PC-3 (cell line): ENCODE measurements around the gene UBR3. TPM values are rescaled to one million over a fixed set of nuclear protein-coding genes. Genes with fewer than 3 reads are reported as not detected.

Source experiments
- ATAC-seq: fragments of 200-7000 bp; cut with Tn5 transposase; 2 replicates; pipeline ENCODE4 v1.9.1; 2020; ENCODE audit warnings: mild to moderate bottlenecking, moderate library complexity
- BruUV-seq: library from RNA; stranded (reverse); fragments of 400-500 nt; replicated peaks from 2 replicates; lab custom pipeline; 2021; lab: Mats Ljungman, UMichigan
- CTCF ChIA-PET: fragments of 300-600 bp; sonication (Branson Sonifier 250); formaldehyde crosslinking; loops from one replicate; lab custom pipeline; 2022; ENCODE audit warnings: antibody characterized with exemption; lab: Charles Lee
- POLR2A ChIA-PET: fragments of 300-600 bp; sonication (Branson Sonifier 250); formaldehyde crosslinking; loops from one replicate; lab custom pipeline; 2022; ENCODE audit warnings: antibody characterized with exemption; ENCODE audit not compliant: unreplicated experiment; lab: Charles Lee
- DNase-seq: peaks from one replicate; pipeline ENCODE4 v3.0.0-alpha.2; 2015
- H2AFZ ChIP-seq: fragments of 300-600 bp; sonication (generic); 2 replicates; pipeline ENCODE4 v1.6.0; 2016; ENCODE audit warnings: antibody characterized with exemption, low read length
- H3F3A ChIP-seq: fragments of 300-600 bp; sonication (generic); one replicate; pipeline ENCODE4 v1.6.0; 2017; ENCODE audit warnings: antibody characterized with exemption, low read length, control low read depth, mild to moderate bottlenecking; ENCODE audit not compliant: unreplicated experiment
- H3K27ac ChIP-seq: fragments of 300-600 bp; sonication (generic); 2 replicates; pipeline ENCODE4 v1.5.1; 2016; ENCODE audit warnings: mild to moderate bottlenecking, low read length
- H3K27me3 ChIP-seq: fragments of 300-600 bp; sonication (generic); 2 replicates; pipeline ENCODE4 v1.6.1; 2016; ENCODE audit warnings: low read length, mixed read lengths
- H3K36me3 ChIP-seq: fragments of 300-600 bp; sonication (generic); 2 replicates; pipeline ENCODE4 v1.6.1; 2016; ENCODE audit warnings: low read depth, mixed run types, low read length, mixed read lengths
- H3K4me1 ChIP-seq: fragments of 300-600 bp; sonication (generic); 2 replicates; pipeline ENCODE4 v1.5.1; 2016; ENCODE audit warnings: low read length; ENCODE audit not compliant: insufficient read depth
- H3K4me2 ChIP-seq: fragments of 300-600 bp; sonication (generic); 2 replicates; pipeline ENCODE4 v1.6.0; 2016; ENCODE audit warnings: low read length
- H3K4me3 ChIP-seq: fragments of 300-600 bp; sonication (generic); 2 replicates; pipeline ENCODE4 v1.5.1; 2016; ENCODE audit warnings: mild to moderate bottlenecking, low read length, mixed read lengths
- H3K79me2 ChIP-seq: fragments of 300-600 bp; sonication (generic); 2 replicates; pipeline ENCODE4 v1.6.1; 2017; ENCODE audit warnings: low read length, mixed read lengths
- H3K9ac ChIP-seq: fragments of 300-600 bp; sonication (generic); 2 replicates; pipeline ENCODE4 v1.6.0; 2016; ENCODE audit warnings: mild to moderate bottlenecking, low read length
- H3K9me2 ChIP-seq: fragments of 300-600 bp; sonication (generic); replicated peaks from 2 replicates; pipeline ENCODE4 v1.6.1; 2016; ENCODE audit warnings: mixed run types, low read length, mixed read lengths
- H3K9me3 ChIP-seq: fragments of 300-600 bp; sonication (generic); 2 replicates; pipeline ENCODE4 v1.6.1; 2016; ENCODE audit warnings: low read length, mixed read lengths
- H4K20me1 ChIP-seq: fragments of 300-600 bp; sonication (generic); 2 replicates; pipeline ENCODE4 v1.6.1; 2016; ENCODE audit warnings: low read length, mixed read lengths
- EZH2 ChIP-seq: fragments of 300-600 bp; sonication (generic); IDR thresholded peaks from one replicate; pipeline ENCODE4 v1.6.1; 2017; ENCODE audit warnings: antibody characterized with exemption, mild to moderate bottlenecking, low read length; ENCODE audit not compliant: unreplicated experiment
- EZH2phosphoT487 ChIP-seq: fragments of 300-600 bp; sonication (generic); IDR thresholded peaks from 2 replicates; pipeline ENCODE4 v1.6.1; 2018; ENCODE audit warnings: mild to moderate bottlenecking, antibody characterized with exemption, low read length, borderline replicate concordance
- intact Hi-C: fragments of 100-400 bp; cut with micrococcal nuclease; formaldehyde crosslinking; loops from 2 replicates; pipeline ENCODE4 v1.9.0; 2023
- total RNA-seq: library from RNA; depleted of rRNA; stranded (reverse); fragments of >200 nt; gene quantifications from 2 replicates; pipeline ENCODE4 v1.2.3, GENCODE V29; 2014
- TF ChIP-seq, protein P1 (sequence below): fragments of 300-600 bp; sonication (generic); conservative IDR thresholded peaks from 2 replicates; pipeline ENCODE4 v1.5.1; 2017; ENCODE audit warnings: antibody characterized with exemption, low read depth, mild to moderate bottlenecking, low read length

UBR3 gene
- total RNA-seq, 1 experiment from 2014 or later = 30.9 TPM

DNA sequence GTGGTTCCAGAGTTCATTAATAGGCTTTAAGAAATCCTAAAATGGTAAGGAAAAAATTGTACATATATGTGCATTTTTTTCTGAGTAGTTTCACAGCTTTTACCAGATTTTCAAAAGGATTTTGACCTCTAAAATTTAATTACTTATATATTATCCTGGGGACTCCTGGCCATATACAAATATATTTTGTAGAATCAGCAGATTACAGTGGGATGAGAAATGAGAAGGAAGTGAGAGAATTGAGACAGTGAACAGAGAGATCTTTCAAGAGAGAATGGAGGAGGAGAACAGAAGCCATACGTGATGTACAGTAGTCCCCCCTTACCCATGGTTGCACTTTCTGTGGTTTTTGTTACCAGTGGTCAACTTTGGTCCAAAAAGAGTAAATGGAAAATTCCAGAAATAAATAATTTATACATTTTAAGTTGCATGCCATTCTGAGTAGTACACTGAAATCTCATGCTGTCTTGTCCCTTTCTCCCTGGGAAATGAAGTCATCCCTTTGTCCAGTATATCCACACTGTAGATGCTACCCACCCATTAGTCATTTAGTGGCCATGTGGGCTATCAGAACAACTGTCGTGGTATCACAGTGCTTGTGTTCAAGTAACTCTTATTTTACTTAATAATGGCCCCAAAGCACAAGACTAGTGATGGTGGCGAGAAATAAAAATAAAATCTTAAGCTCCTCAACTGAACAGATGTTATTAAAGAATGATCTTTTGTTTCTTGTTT is 220.2 kb downstream of the UBR3 start:
- H3K36me3 ChIP-seq = no peaks in the 10 kb centered on the region

DNA sequence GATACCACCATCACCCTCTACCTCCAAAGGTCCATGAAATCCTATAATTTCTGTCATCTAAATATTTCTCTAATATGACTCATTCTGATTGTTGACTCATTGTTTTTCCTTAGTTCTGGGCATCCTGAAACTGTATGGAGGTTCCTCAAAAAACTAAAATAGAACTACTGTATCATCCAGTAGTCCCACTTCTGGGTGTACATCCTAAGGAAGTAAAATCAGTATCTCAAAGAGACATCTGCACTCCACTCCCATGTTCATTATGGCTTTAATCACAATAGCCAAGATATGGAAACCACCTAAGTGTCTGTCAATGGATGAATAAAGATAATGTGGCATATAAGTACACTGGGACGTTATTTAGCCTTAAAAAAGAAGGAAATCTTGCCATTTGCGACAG is 224.9 kb downstream of the UBR3 start:
- no peaks in the 10 kb centered on the region for H3F3A ChIP-seq
- CTCF ChIA-PET = interaction anchor here (0.5 kb wide), 1 partner anchor 110 kb away, joined by 7 read pairs; no protein-coding TSS in a partner anchor
- H3K27ac ChIP-seq = no peak overlapping the region
- no peak overlapping the region for H2AFZ ChIP-seq
- intact Hi-C loops = no loop called here
- H3K9me2 ChIP-seq = no peaks in the 10 kb centered on the region
- no peaks in the 10 kb centered on the region for H4K20me1 ChIP-seq
- peak; percentile 53 for DNase-seq
- no TSS peak for BruUV-seq
- H3K9me3 ChIP-seq = no peaks in the 10 kb centered on the region
- POLR2A ChIA-PET = no interaction called here
- H3K36me3 ChIP-seq = no peaks in the 10 kb centered on the region
- no peak overlapping the region for H3K9ac ChIP-seq
- no peak overlapping the region for H3K4me2 ChIP-seq
- no peaks in the 10 kb centered on the region for H3K79me2 ChIP-seq
- H3K27me3 ChIP-seq = no peaks in the 10 kb centered on the region
- peak; percentile 93 for ATAC-seq
- H3K4me1 ChIP-seq = peaks cover 9% of the 10 kb centered on the region; the same call in 1 of the 2 replicates
- TF ChIP-seq EZH2phosphoT487 (no peak), EZH2 (no peak)
- TF ChIP-seq, protein P1, sequence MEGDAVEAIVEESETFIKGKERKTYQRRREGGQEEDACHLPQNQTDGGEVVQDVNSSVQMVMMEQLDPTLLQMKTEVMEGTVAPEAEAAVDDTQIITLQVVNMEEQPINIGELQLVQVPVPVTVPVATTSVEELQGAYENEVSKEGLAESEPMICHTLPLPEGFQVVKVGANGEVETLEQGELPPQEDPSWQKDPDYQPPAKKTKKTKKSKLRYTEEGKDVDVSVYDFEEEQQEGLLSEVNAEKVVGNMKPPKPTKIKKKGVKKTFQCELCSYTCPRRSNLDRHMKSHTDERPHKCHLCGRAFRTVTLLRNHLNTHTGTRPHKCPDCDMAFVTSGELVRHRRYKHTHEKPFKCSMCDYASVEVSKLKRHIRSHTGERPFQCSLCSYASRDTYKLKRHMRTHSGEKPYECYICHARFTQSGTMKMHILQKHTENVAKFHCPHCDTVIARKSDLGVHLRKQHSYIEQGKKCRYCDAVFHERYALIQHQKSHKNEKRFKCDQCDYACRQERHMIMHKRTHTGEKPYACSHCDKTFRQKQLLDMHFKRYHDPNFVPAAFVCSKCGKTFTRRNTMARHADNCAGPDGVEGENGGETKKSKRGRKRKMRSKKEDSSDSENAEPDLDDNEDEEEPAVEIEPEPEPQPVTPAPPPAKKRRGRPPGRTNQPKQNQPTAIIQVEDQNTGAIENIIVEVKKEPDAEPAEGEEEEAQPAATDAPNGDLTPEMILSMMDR = no peak
- H3K4me3 ChIP-seq = no peak overlapping the region

More for the DNA sequence above, 220.2 kb downstream of the UBR3 start:
- H3K9ac ChIP-seq = no peak overlapping the region
- DNase-seq = no peak
- H3K4me2 ChIP-seq = no peak overlapping the region
- BruUV-seq = no TSS peak
- no peaks in the 10 kb centered on the region for H3K27me3 ChIP-seq
- ChIA-PET CTCF (no interaction called here), POLR2A (no interaction called here)
- no peak overlapping the region for H2AFZ ChIP-seq
- no peaks in the 10 kb centered on the region for H3K79me2 ChIP-seq
- no peak overlapping the region for H3K4me3 ChIP-seq
- TF ChIP-seq EZH2 (no peak), EZH2phosphoT487 (no peak)
- TF ChIP-seq, protein P1 = no peak
- H3K9me3 ChIP-seq = no peaks in the 10 kb centered on the region
- ATAC-seq = no peak
- H3K27ac ChIP-seq = no peak overlapping the region
- no peaks in the 10 kb centered on the region for H3K9me2 ChIP-seq
- intact Hi-C loops = no loop called here
- H4K20me1 ChIP-seq = no peaks in the 10 kb centered on the region
- H3F3A ChIP-seq = no peaks in the 10 kb centered on the region
- H3K4me1 ChIP-seq = peaks cover 9% of the 10 kb centered on the region; the same call in 1 of the 2 replicates

DNA sequence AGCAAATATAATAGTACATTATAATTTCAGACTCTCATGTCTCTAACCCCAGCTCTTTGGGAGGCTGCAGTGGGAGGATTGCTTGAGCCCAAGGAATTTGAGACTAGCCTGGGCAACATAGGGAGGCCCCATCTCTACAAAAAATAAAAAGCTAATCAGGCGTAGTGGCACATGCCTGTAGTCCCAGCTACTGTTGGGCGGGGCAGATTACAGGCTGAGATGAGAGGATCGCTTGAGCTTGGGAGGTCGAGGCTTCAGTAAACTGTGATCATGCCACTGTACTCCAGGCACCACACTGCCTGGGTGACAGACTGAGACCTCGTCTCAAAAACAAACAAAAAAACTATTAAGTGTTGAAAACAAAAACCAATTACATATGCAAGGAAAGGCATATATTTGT is 227.7 kb downstream of the UBR3 start:
- Histone ChIP-seq H2AFZ (no peak overlapping the region), H3K79me2 (no peaks in the 10 kb centered on the region), H3K4me1 (peaks cover 9% of the 10 kb centered on the region; the same call in 1 of the 2 replicates), H3K27ac (no peak overlapping the region), H4K20me1 (no peaks in the 10 kb centered on the region), H3K27me3 (no peaks in the 10 kb centered on the region), H3F3A (no peaks in the 10 kb centered on the region), H3K4me2 (no peak overlapping the region), H3K9me2 (no peaks in the 10 kb centered on the region), H3K9ac (no peak overlapping the region), H3K36me3 (no peaks in the 10 kb centered on the region), H3K9me3 (no peaks in the 10 kb centered on the region), H3K4me3 (no peak overlapping the region)
- BruUV-seq = no TSS peak
- DNase-seq = no peak
- no peak for TF ChIP-seq EZH2phosphoT487
- TF ChIP-seq, protein P1 = no peak
- TF ChIP-seq EZH2 = no peak
- intact Hi-C loops = no loop called here
- CTCF ChIA-PET = interaction anchor here (0.6 kb wide), 1 partner anchor 763 kb away, joined by 3 read pairs; no protein-coding TSS in a partner anchor
- POLR2A ChIA-PET = no interaction called here
- ATAC-seq = no peak
